HG03064 (cell line): ENCODE measurements around the gene NSUN3.
"Not testable (repeated sequence)": the region's sequence is repeated elsewhere in the genome, so short reads cannot be mapped to it uniquely, and the experiment has no call there.

Experiments
- ATAC-seq: cut with Tn5 transposase; IDR thresholded peaks from one replicate; pipeline ENCODE4 v1.9.1; 2021; ENCODE audit warnings: low read depth; ENCODE audit not compliant: unreplicated experiment

The NSUN3 gene

DNA sequence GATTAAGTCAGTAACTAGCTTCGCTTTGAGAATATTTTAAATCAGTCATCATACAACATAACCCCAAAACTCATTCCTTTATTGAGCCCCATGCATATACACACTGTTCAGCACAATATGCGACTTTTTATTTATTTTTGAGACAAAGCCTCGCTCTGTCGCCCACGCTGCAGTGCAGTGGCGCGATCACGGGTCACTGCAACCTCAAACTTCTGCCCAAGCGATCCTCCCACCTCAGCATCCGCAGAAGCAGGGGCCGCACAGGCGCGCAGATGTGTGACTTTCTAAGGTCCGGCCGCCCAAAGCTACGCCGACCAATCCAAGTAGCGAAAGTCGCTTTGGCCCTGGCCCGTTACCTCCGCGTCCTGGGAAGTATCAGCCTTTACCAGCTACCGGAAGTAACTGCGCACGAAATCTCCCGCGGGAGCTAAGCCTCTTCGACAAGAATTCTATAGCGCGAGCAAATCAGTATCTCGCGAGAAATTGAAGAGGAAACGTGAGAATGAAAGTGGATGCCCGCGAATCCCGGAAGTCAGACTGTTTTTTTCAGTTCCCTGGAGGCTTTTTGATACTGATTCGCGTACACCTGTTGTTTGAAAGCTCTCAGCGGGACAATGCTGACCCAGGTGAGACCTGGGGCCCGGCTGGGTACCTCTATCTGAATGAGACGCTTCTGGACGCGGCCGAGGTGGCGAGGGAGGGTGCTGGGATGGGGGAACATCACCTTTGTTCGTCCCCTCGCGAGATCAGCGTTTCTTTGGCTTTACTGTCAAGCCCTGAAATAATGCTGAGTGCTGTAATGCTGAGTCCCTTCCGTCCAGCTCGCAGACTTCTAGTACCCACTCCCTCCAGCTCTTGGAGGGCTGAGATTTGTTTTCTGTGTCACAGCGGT, at the start of gene NSUN3, which contains the start of gene DHFR2:
TSS of gene NSUN3 (plus strand) at position 549 of the 892 bp plus-strand sequence. CDS start at position 615, 66 bp downstream.
TSS of gene DHFR2 (minus strand) at position 404 of the 892 bp plus-strand sequence. CDS start 1,405 bp downstream, outside the sequence.
- peak; percentile 94 for ATAC-seq

DNA sequence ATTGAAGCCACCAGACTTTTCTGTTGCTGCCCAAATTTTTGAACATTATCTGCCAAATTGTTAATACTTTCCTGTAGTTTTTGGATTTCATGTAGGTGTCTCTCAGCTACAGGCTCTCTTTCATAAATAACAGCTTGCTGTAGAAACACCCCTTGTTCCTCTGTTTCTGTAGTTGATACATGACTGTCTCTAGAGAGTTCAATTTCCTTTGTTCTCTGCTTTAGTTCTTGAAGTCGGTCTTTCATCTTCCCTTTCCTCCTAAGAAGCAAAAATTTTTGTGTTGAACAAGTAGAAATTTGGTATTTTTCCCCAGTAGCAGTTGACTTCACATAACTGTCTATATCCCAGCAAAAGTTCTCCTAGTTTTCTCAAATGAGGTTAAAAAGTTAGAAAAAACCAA, 47.8 kb upstream of the NSUN3 start:
- ATAC-seq = no peak

DNA sequence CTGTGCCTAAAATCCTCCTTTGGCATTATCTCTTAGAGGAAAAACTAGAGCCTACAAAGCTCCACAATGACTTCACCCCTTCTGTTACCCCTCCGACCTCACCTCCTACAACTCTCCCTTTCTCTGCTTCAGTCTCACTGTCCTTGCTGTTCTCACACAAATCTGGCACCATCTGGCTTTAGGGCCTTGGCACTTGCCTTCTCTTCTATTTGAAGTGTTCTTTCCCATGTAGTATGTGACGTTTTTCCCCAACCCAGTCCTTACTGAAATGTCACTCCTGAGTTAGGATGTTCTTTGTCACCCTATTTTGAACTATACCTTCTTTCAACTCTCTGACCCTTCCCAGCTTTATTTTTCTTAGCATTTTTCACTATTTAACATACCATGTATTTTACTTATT, 43.2 kb upstream of the NSUN3 start:
- no peak for ATAC-seq

DNA sequence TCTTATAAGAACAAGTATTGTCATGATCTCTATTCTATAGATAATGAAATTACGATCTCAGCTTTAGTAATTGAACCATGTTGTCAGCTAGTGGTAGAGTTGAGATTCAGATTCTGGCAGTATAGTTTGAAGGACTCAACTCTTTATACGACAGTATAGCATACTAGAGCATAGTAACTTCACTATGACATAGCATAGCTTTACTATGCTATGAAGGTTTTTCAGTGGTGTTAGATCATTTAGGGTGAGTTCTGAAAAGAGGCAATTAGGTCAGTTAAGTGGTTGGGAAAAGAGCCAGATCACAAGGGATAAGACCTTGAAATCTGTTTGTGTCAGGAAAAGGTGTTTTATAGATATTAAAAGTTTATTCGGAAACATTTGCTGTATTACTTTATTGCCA, 42.6 kb upstream of the NSUN3 start:
- ATAC-seq = no peak

DNA sequence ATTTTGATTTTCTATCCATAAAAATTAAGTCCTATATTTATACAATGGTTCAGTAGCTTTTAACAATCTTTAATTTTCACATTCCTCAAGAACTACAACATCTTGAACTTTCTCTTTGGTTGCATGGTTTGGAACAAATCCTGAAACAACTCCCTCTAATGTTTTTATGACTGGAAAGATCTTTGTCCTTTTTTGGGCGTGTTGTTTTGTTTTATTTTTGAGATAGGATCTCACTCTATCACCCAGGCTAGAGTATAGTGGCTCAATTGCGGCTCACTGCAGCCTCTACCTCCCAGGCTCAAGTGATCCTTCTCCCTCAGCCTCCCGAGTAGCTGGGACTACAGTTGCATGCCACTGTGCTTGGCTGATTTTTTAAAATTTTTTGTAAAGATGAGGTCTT, 38.5 kb upstream of the NSUN3 start:
- ATAC-seq = no peak

DNA sequence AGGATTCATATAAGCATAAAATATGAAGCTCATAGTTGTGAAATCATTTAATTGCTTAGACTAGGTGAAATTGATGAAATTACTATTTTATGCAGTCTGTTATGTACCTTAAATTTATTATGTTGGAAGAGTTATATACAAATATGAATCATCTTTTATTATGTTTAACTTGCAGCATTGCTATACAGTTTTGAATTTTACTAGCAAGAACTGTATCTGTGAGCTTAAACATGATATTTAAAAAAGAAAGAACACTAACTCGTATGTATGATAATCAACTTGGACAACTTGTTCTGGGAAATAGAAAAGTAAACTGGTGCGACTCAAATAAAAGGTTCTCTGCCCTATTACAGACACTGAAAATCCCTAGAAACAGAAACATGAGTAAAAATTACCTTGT, 36.2 kb upstream of the NSUN3 start:
- ATAC-seq = no peak

DNA sequence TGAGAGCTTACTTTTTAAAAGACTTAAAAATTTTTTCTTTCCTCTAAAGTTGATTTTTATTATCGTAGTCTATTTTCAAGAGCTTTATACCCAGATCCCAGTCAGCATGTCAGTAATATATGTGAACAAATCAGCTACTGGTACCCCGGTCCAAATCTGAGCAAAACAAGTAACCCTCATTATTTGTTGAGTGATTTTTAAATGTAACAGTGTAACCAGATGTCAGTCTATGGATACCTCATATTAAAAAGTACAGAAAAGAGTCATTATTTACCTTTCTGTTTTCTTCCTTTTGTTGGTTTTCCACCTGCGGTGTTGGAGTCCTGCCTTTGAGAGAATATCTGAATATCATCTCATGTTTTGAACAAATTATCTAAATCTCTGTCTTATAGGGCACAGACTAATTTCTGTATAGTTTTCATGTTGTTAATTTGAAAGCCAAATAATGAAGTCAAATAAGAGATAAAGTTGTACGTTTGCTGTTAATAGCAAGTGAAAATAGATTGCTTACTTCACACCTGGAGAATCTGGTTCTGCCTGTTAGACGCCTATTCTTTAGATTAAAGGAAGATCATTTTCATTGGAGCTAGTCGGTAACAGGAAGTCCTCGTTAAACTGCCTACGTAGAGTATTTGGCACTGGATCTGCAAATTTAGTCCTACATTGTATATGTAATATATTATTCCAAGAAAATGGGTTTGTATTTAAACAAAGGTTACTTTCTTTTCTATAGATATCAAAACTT, 34.6 kb upstream of the NSUN3 start, which contains the start of gene STX19:
TSS of gene STX19 (minus strand) at position 505 of the 745 bp plus-strand sequence. CDS start 13,328 bp downstream, outside the sequence.
- ATAC-seq = no peak

DNA sequence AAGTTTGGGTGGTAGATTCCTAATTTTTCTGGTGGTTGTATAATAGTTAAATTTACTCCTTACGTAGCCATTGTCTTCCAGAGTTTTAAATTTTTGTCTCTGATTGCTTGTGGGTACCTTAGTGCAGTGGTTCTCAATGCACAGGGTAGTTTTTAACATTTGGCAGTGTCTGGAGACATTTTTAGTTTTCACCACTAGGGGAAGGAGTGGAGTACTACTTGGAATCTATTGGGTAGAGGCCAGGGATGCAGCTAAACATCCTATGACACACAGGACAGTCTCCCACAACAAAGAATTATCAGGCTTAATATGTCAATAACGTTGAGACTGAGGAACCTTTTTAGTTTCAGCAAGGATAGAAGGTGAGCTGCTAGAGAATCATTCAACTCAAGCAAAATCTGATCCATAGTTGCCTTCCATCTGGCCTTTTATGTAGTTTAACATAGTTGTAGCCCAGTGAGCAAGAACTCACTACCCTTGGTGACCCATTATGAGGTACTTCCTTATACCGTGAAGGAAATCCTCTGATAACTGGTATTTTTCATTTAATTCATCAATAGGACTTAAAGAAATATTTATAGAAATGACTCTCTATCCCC, 25.9 kb upstream of the NSUN3 start:
- ATAC-seq = no peak

DNA sequence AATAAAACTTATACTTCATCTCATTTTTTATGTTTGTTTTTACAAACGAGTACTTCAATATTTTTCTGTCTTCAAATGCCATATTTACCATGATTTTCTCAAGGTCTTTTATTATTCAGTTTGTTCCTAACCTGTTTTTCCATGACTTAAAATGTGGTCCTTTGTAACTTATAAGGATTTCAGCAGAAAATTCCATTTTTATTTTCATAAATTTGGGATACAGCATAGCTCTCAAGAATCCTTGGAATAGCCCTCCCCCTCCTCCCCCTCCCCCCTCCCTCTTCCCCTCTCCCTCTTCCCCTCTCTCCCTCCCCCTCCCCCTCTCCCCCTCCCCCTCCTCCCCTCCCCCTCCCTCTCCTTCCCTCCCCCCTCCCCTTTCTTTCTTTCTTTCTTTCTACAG, 19.6 kb upstream of the NSUN3 start:
- ATAC-seq = no peak

DNA sequence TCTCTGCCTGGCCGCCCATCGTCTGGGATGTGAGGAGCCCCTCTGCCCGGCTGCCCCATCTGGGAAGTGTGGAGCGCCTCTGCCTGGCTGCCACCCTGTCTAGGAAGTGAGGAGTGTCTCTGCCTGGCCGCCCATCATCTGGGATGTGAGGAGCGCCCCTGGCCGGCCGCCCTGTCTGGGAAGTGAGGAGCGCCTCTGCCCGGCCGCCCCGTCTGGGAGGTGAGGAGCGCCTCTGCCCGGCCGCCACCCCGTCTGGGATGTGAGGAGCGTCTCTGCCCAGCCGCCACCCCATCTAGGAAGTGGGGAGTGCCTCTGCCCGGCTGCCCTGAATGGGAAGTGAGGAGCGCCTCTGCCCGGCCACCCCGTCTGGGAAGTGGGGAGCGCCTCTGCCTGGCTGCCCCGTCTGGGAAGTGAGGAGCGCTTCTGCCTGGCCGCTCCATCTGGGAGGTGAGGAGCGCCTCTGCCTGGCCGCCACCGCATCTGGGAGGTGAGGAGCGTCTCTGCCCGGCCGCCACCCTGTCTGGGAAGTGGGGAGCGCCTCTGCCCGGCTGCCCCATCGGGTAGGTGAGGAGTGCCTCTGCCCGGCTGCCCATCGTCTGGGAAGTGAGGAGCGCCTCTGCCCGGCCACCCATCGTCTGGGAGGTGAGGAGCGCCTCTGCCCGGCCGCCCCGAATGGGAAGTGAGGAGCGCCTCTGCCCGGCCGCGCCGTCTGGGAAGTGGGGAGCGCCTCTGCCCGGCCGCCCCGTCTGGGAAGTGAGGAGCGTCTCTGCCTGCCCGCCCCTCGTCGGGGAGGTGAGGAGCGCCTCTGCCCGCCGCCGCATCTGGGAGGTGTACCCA, 18.5 kb upstream of the NSUN3 start:
- ATAC-seq = not testable (repeated sequence)

DNA sequence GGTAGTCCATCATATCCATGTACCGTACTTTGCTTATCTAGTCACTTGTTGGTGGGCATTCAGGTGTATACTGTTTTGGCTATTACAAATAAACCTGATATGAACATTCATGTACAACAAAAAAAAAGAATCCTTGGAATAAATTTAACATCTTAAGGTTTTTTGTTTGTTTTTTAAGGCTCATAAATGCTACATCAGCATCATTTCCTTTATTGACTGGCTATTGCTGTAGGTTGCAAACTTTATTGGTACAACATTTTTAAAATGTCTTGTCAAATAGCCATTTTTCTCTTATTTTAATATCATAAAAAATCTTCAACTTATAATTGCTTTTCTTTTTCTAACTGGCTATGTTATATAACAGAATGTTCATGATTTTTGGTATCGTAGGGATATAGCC, 16.3 kb upstream of the NSUN3 start:
- no peak for ATAC-seq

DNA sequence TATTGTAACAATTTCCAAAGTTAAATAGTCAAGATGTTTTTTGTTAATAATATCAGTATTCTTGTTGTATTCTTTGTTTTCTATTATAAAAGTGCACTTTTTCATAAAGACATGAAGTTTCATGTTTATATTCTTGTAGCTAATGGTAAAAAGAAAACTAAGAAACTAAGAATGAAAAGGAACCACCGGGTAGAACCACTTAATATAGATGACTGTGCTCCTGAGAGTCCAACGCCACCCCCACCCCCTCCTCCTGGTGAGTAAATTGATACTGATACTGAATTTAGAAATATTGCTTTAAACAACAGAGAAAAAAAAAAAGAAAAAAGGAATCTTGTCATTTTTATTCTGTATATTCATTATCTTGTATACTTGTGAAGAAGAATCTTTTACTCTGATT, 13.6 kb upstream of the NSUN3 start:
- ATAC-seq = no peak

DNA sequence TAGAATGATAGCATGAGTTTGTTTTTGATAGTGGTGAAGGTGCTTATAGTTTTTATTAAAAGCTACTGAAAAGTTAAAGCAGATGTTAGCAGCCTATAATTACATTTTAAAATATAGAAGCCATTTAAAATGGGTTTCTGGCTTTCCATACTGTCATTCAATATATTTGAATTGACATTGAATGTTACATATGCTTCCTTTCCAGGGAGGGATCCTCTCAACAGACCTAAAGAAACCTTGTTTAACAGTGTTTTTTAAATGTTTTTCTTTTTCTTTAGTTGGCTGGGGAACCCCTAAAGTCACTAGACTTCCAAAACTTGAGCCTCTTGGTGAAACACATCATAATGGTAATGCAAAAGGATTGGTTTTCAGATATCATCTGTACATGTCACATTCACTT, 12.3 kb upstream of the NSUN3 start:
- ATAC-seq = no peak

DNA sequence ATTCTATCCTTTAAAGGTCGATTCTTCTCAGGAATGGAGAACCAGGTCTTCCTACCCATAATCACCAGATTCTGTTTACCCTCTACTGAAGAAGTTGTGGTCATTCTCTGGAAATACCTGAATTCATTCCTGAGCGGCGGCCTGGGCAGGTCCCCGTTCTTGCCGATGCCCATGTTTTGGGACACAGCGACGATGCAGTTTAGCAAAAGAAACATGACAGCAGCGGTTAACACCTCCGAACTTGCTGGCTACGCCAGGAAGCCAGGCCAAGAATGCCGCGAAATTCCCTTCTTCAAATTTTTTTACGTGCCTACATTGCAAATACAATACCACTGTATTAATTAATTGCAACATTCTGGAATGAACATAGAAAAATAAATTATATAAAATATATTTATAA, 1.6 kb upstream of the NSUN3 start:
- no peak for ATAC-seq

DNA sequence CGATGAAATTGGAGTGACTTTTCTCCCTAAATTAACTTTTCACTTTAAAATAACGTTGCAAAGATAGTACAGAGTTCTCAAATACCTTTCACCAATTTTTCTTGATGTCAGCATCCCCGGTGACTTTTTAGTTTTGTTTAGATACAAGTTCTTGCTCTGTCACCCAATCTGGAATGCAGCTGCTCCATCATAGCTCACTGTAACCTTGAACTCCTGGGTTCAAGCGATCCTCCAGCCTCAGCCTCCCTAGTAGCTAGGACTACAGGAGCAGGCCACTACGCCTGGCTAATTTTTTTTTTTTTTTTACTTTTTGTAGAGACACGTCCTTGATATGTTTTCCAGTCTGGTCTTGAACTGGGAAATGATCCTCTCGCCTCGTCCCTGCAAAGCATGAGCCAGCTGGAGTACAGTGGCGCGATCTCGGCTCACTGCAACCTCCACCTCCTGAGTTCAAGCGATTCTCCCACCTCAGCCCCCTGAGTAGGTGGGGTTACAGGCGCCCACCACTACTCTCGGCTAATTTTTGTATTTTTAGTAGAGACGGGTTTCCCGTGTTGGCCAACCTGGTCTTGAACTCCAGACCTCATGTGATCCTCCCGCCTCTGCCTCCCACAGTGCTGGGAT, 747 bp downstream of the NSUN3 start:
- ATAC-seq = no peak

DNA sequence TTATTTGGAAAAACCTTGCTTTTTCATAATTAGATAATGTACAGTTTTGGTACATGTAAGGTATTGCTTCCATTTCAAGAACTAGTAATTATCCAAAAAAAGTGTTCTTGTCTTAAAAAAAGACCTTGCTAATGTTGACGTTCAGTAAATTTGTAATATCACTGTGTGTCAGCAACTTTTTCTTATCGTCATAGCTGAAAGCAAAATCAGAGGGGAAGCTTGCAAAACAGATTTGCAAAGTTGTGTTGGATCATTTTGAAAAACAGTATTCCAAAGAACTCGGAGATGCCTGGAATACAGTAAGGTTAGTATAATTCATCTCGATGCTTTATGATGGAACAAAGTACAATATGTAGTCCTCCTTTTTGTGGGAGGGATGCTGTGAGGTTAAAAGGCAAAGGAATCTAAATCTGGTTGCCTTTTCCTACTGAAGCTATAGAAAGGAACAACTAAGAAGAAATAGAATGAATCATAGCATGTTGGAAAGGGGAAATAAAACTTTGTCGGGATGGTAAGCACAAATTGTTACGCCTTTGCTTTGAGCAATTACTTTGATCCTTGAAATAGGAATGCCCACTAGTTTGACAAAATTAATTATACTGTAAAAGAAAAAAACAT, 1.5 kb downstream of the NSUN3 start:
- no peak for ATAC-seq

DNA sequence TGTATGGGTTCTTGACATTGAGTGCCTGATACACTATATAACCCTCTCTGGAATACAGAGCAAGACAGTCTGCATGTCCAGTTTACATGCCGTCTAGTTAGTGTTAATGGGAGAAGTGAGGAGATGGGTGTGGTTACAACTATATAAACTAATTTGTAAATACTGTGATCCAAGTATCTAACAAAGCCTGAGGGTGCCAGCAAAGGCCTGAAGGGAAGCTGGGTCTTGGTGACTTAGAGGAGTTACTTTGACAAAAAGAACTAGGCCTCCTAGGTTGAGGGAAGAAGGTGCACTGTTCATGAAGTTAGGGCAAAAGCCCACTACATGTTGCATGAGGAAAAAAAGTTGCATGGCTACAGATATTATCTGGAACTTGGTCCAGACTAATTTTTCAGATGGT, 2.3 kb downstream of the NSUN3 start:
- no peak for ATAC-seq

DNA sequence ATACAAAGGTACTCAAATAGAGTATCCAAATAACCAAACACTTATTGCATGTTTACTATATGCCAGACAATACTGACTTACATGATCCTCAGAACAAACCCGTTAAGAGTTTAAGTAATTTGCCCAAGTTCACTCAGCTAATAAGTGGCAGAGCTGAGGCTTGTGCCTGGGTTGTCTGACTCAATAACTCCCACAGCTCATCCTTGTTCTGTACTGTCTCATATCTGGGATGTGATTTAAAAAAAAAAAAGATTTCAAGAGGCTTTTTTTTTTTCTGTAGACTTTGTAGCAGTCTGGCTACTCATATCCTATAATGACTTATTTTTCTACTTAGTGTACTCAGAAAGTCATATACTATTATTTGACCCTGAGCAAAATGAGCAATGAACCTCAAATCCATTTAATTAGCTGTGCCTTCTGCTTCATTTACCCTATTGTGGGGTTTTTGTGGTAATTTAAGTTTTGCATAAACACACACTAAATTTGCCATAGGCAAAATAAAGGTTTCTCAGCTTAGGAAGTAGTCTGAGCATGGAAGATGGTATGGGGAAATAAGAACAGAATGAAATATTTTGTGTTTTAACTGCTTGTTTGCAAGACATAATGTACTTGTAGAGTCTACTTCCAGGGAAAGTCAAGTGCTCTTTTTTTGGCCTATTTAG, 3.1 kb downstream of the NSUN3 start:
- no peak for ATAC-seq
